Measurements from ENCODE around the gene FOXA2.

DNA sequence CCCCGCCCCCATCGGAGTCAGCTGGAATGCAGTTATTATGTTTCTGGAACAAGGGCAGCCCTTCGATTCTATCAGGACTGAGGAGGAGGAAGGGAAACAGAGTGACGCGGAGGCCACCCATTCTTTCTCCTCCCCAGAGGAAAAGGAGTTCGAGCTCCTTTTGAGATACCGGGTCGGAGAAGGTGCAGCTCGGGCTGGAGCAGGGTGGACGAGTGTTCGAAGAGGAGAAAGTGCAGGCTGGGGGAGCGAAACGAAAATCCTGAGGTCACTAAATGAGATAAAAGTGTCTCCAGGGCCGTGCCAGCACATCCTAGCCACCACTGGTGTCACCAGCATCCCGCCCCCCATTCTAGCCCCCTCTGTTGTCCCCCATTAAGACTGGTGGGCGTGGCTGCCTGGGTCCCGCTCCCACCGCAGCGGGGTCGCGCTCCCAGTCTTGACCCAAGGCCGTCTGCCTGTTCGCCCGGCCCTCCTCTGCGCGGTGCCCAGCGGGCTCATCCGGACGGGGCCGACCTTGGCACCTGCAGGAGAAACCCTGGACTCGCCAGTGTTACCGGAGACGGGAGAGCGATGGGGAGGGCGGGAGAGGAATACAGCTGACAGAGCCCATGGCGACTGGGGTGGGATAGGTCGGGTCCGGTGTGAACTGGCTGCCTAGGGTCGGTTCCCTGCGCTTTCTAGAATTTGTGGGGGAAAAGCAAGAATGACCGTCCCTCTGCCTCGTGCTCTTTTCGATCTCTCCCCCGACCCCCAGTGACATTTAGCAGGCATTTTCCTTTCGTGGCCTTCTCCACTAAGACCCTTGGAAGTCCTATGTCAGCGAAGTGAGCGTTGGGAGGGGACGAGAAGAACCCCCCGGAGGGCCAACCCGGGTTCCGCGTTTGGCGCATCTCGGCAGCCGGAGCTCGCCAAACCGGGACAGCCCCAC, 16.2 kb downstream of the FOXA2 start:
- TF ChIP-seq, protein P1, sequence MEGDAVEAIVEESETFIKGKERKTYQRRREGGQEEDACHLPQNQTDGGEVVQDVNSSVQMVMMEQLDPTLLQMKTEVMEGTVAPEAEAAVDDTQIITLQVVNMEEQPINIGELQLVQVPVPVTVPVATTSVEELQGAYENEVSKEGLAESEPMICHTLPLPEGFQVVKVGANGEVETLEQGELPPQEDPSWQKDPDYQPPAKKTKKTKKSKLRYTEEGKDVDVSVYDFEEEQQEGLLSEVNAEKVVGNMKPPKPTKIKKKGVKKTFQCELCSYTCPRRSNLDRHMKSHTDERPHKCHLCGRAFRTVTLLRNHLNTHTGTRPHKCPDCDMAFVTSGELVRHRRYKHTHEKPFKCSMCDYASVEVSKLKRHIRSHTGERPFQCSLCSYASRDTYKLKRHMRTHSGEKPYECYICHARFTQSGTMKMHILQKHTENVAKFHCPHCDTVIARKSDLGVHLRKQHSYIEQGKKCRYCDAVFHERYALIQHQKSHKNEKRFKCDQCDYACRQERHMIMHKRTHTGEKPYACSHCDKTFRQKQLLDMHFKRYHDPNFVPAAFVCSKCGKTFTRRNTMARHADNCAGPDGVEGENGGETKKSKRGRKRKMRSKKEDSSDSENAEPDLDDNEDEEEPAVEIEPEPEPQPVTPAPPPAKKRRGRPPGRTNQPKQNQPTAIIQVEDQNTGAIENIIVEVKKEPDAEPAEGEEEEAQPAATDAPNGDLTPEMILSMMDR (IDR thresholded peaks at IDR 0.05), result no peak
- TF ChIP-seq ZFX (IDR thresholded peaks at IDR 0.05; ENCODE audit: borderline replicate concordance), result no peak

All from 22Rv1 (cell line).